Measurements from ENCODE around the gene RPS15.

The RPS15 gene

GRCh38 chr19:1456121-1456900, 18.1 kb downstream of the RPS15 start:
- Histone ChIP-seq H3K4me3 (ENCODE audit: low read length, poor library complexity, severe bottlenecking) (no peak overlapping the region), H3K9me3 (ENCODE audit: insufficient read depth, low read depth, low read length) (no peaks in the 10 kb centered on the region), H2AFZ (ENCODE audit: low read length) (no peak overlapping the region), H3K4me2 (ENCODE audit: low read depth, low read length, poor library complexity, severe bottlenecking) (no peak overlapping the region), H3K79me2 (ENCODE audit: insufficient read depth, low read length) (no peaks in the 10 kb centered on the region), H4K20me1 (ENCODE audit: insufficient read depth, low read length, poor library complexity, severe bottlenecking) (no peaks in the 10 kb centered on the region), H3K4me1 (ENCODE audit: insufficient read depth, low read length, poor library complexity, severe bottlenecking) (peaks cover 8% of the 10 kb centered on the region), H3K9me2 (replicated peaks; ENCODE audit: low read depth, low read length) (no peaks in the 10 kb centered on the region), H3K9ac (ENCODE audit: low read depth, low read length, poor library complexity, severe bottlenecking) (no peak overlapping the region), H3K36me3 (ENCODE audit: insufficient read depth, low read length) (no peaks in the 10 kb centered on the region), H3K27me3 (ENCODE audit: insufficient read depth, low read length, poor library complexity, severe bottlenecking) (no peaks in the 10 kb centered on the region), H3F3A (ENCODE audit: low read depth) (no peaks in the 10 kb centered on the region)
- TF ChIP-seq EZH2phosphoT487 (IDR thresholded peaks at IDR 0.05; ENCODE audit: borderline replicate concordance) (no peak), CTCF (conservative IDR thresholded peaks at IDR 0.05; ENCODE audit: low read length) (no peak)

GRCh38 chr19:1457031-1457739, 19.0 kb downstream of the RPS15 start:
- Histone ChIP-seq H3K4me1 (ENCODE audit: insufficient read depth, low read length, poor library complexity, severe bottlenecking) (peaks cover 8% of the 10 kb centered on the region), H3K27me3 (ENCODE audit: insufficient read depth, low read length, poor library complexity, severe bottlenecking) (no peaks in the 10 kb centered on the region), H3K4me3 (ENCODE audit: low read length, poor library complexity, severe bottlenecking) (no peak overlapping the region), H3K36me3 (ENCODE audit: insufficient read depth, low read length) (no peaks in the 10 kb centered on the region), H4K20me1 (ENCODE audit: insufficient read depth, low read length, poor library complexity, severe bottlenecking) (no peaks in the 10 kb centered on the region), H3K4me2 (ENCODE audit: low read depth, low read length, poor library complexity, severe bottlenecking) (no peak overlapping the region), H2AFZ (ENCODE audit: low read length) (no peak overlapping the region), H3K9ac (ENCODE audit: low read depth, low read length, poor library complexity, severe bottlenecking) (no peak overlapping the region), H3K9me2 (replicated peaks; ENCODE audit: low read depth, low read length) (no peaks in the 10 kb centered on the region), H3F3A (ENCODE audit: low read depth) (no peaks in the 10 kb centered on the region), H3K9me3 (ENCODE audit: insufficient read depth, low read depth, low read length) (no peaks in the 10 kb centered on the region), H3K79me2 (ENCODE audit: insufficient read depth, low read length) (no peaks in the 10 kb centered on the region)
- no peak for TF ChIP-seq EZH2phosphoT487 (IDR thresholded peaks at IDR 0.05; ENCODE audit: borderline replicate concordance)
- TF ChIP-seq CTCF (conservative IDR thresholded peaks at IDR 0.05; ENCODE audit: low read length), result no peak

GRCh38 chr19:1457892-1458291, 19.7 kb downstream of the RPS15 start:
- H2AFZ ChIP-seq (ENCODE audit: low read length), result no peak overlapping the region
- no peaks in the 10 kb centered on the region for H4K20me1 ChIP-seq (ENCODE audit: insufficient read depth, low read length, poor library complexity, severe bottlenecking)
- H3F3A ChIP-seq (ENCODE audit: low read depth), result no peaks in the 10 kb centered on the region
- no peaks in the 10 kb centered on the region for H3K36me3 ChIP-seq (ENCODE audit: insufficient read depth, low read length)
- no peaks in the 10 kb centered on the region for H3K9me2 ChIP-seq (replicated peaks; ENCODE audit: low read depth, low read length)
- no peaks in the 10 kb centered on the region for H3K9me3 ChIP-seq (ENCODE audit: insufficient read depth, low read depth, low read length)
- TF ChIP-seq CTCF (conservative IDR thresholded peaks at IDR 0.05; ENCODE audit: low read length) (no peak), EZH2phosphoT487 (IDR thresholded peaks at IDR 0.05; ENCODE audit: borderline replicate concordance) (no peak)
- H3K79me2 ChIP-seq (ENCODE audit: insufficient read depth, low read length), result no peaks in the 10 kb centered on the region
- peaks cover 8% of the 10 kb centered on the region for H3K4me1 ChIP-seq (ENCODE audit: insufficient read depth, low read length, poor library complexity, severe bottlenecking)
- no peak overlapping the region for H3K9ac ChIP-seq (ENCODE audit: low read depth, low read length, poor library complexity, severe bottlenecking)
- no peak overlapping the region for H3K4me3 ChIP-seq (ENCODE audit: low read length, poor library complexity, severe bottlenecking)
- H3K27me3 ChIP-seq (ENCODE audit: insufficient read depth, low read length, poor library complexity, severe bottlenecking), result no peaks in the 10 kb centered on the region
- no peak overlapping the region for H3K4me2 ChIP-seq (ENCODE audit: low read depth, low read length, poor library complexity, severe bottlenecking)
